K562 (cell line): Measurements from ENCODE around the gene ZFYVE28. TPM values are rescaled to one million over a fixed set of nuclear protein-coding genes. Genes with fewer than 3 reads are reported as not detected.
A peak's percentile ranks its signal among the peaks of the same experiment; 100 is the strongest.

Experiments used
- ATAC-seq: fragments of 200-7000 bp; cut with Tn5 transposase; 3 replicates; pipeline ENCODE4 v1.9.1; 2020; ENCODE audit warnings: moderate library complexity
- BruUV-seq: library from RNA; stranded (reverse); fragments of 400-500 nt; replicated peaks from 2 replicates; lab custom pipeline; 2021; lab: Mats Ljungman, UMichigan
- CTCF ChIA-PET: fragments of 300-600 bp; formaldehyde crosslinking; extraction: SDS; loops from one replicate; lab custom pipeline; 2021; ENCODE audit warnings: low intra/inter-chr PET ratio; lab: Yijun Ruan, JAX
- POLR2A ChIA-PET: fragments of 300-600, 350-650 bp; sonication (Branson Sonifier 250); formaldehyde crosslinking; extraction: SDS; loops from one replicate; lab custom pipeline; 2021; ENCODE audit warnings: antibody characterized with exemption, inconsistent platforms; lab: Yijun Ruan, JAX
- DNase-seq, 4 experiments: peaks; one replicate each; pipeline versions ENCODE4 v3.0.0 to v3.0.0-alpha.2; 2011 to 2018; ENCODE audit warnings: low spot score in 3 of 4, mixed read lengths in 3 of 4; ENCODE audit errors: extremely low read depth in 1 of 4
- FAIRE-seq: peaks from 2 replicates; lab custom pipeline; 2011; peaks lifted over from hg19 to GRCh38; lab: Jason Lieb, UNC
- H2AFZ ChIP-seq: 2 replicates; pipeline ENCODE4 v1.6.0; 2011; ENCODE audit warnings: low read depth, low read length, control low read depth, inconsistent platforms
- H3K27ac ChIP-seq: fragments of 200-600 bp; 3 replicates; pipeline ENCODE4 v1.8.0; 2011; ENCODE audit warnings: low read depth, mild to moderate bottlenecking, control low read depth, inconsistent platforms, low read length, moderate library complexity, mixed read lengths; ENCODE audit errors: extremely low read depth
- H3K27me3 ChIP-seq, 2 experiments: fragments of 300-600 bp in 1 of 2; 2 replicates in 1 of 2; 3 replicates in 1 of 2; pipeline versions ENCODE4 v1.6.0 to v1.8.0; 2011; ENCODE audit warnings: inconsistent platforms in 2 of 2, low read length in 2 of 2, mild to moderate bottlenecking in 1 of 2, mixed read lengths in 1 of 2, moderate library complexity in 1 of 2; ENCODE audit not compliant: control insufficient read depth in 2 of 2, insufficient read depth in 2 of 2
- H3K36me3 ChIP-seq: fragments of 300-600 bp; 3 replicates; pipeline ENCODE4 v1.8.0; 2011; ENCODE audit warnings: mild to moderate bottlenecking, low read length, inconsistent platforms; ENCODE audit not compliant: control insufficient read depth, insufficient read depth
- H3K4me1 ChIP-seq, 2 experiments: fragments of 200-600 bp in 1 of 2; replicated peaks in 1 of 2; 2 replicates in 1 of 2; 3 replicates in 1 of 2; pipeline versions ENCODE4 v1.5.1 to v1.8.0; 2011; ENCODE audit warnings: inconsistent platforms in 2 of 2, low read length in 2 of 2, mild to moderate bottlenecking in 1 of 2, mixed read lengths in 1 of 2, moderate library complexity in 1 of 2; ENCODE audit not compliant: control insufficient read depth in 2 of 2, insufficient read depth in 2 of 2
- H3K4me2 ChIP-seq: 2 replicates; pipeline ENCODE4 v1.6.1; 2011; ENCODE audit warnings: low read length, control low read depth, inconsistent platforms, mixed read lengths; ENCODE audit not compliant: insufficient read depth
- H3K4me3 ChIP-seq: fragments of 200-600 bp; sonication (generic), shearing (Covaris generic); 2 replicates; pipeline ENCODE4 v1.5.1; 2016; ENCODE audit warnings: control low read depth, inconsistent platforms
- H3K79me2 ChIP-seq: fragments of 200-600 bp; 3 replicates; pipeline ENCODE4 v1.8.0; 2011; ENCODE audit warnings: low read length, inconsistent platforms; ENCODE audit not compliant: control insufficient read depth, insufficient read depth
- H3K9ac ChIP-seq, 2 experiments: 2 replicates each; pipeline versions ENCODE4 v1.6.0 to v1.6.1; 2011; ENCODE audit warnings: low read depth in 2 of 2, low read length in 2 of 2, control low read depth in 1 of 2, inconsistent platforms in 1 of 2, mild to moderate bottlenecking in 1 of 2, mixed read lengths in 1 of 2; ENCODE audit not compliant: insufficient read depth in 1 of 2
- H3K9me1 ChIP-seq: one replicate; pipeline ENCODE4 v1.6.0; 2011; ENCODE audit warnings: inconsistent platforms, mild to moderate bottlenecking, low read length, moderate library complexity; ENCODE audit not compliant: control insufficient read depth, insufficient read depth
- H3K9me3 ChIP-seq: replicated peaks from 2 replicates; pipeline ENCODE4 v1.5.1; 2011; ENCODE audit warnings: low read depth, low read length, inconsistent platforms; ENCODE audit not compliant: control insufficient read depth, insufficient read depth
- H4K20me1 ChIP-seq: replicated peaks from 2 replicates; pipeline ENCODE4 v1.6.1; 2011; ENCODE audit warnings: low read length, inconsistent platforms, mixed read lengths; ENCODE audit not compliant: control insufficient read depth, insufficient read depth
- NFIX ChIP-seq: fragments of 250-450 bp; sonication (Bioruptor Pico); IDR thresholded peaks from 2 replicates; pipeline ENCODE4 v1.4.0; 2020; ENCODE audit warnings: low read depth, mild to moderate bottlenecking, moderate library complexity
- WGBS: fragments of 100-300 bp; shearing (Covaris generic); methylation state at CpG from one replicate; pipeline ENCODE4 v1.1.6; 2016; ENCODE audit warnings: low coverage, mixed read lengths; ENCODE audit not compliant: insufficient coverage; ENCODE audit errors: missing lambda C conversion rate; 5-methylcytosine and 5-hydroxymethylcytosine counted together
- in situ Hi-C: fragments of 300-500 bp; cut with MboI; formaldehyde crosslinking; loops from 4 replicates; pipeline ENCODE4 v1.15.0; 2018; ENCODE audit warnings: inconsistent platforms, mixed read lengths
- intact Hi-C: fragments of 100-400 bp; cut with micrococcal nuclease; formaldehyde crosslinking; loops from 2 replicates; pipeline ENCODE4 v1.14.2; 2022
- polyA plus RNA-seq, 8 experiments: library from polyadenylated mRNA; depleted of rRNA in 4 of 8; stranded (reverse) in 5 of 8; unstranded in 3 of 8; fragments of >200 nt; fragmentation: Nextera tagmentation in 2 of 8; fragmentation: Illumina TruSeq in 1 of 8; extraction: Ambion mirVana in 2 of 8; extraction: Trizol in 1 of 8; gene quantifications; 2 replicates each; pipeline versions ENCODE4 v1.2.1 to v1.2.3, GENCODE V29; 2011 to 2014; ENCODE audit warnings: inconsistent platforms in 1 of 8, missing spikeins in 1 of 8
- total RNA-seq, 7 experiments: library from RNA; depleted of rRNA in 6 of 7; stranded (reverse); fragments of >200 nt in 6 of 7; fragmentation: Illumina TruSeq in 2 of 7; extraction: Trizol in 2 of 7; gene quantifications; 2 replicates each; pipeline versions ENCODE4 v1.2.1 to v1.2.3, GENCODE V29; 2011 to 2021; ENCODE audit warnings: low replicate concordance in 1 of 7
- TF ChIP-seq, protein P1 (sequence below): fragments of 450-650 bp; IDR thresholded peaks from 2 replicates; pipeline ENCODE4 v1.6.1; 2018; ENCODE audit not compliant: partially characterized antibody

ZFYVE28 gene
- total and polyA plus RNA-seq, 9 of the 15 experiments (the other 6 are each of a cell fraction or from before 2014, with no cell fraction given), result 1.3 to 24.8 (median 8.9) TPM

DNA sequence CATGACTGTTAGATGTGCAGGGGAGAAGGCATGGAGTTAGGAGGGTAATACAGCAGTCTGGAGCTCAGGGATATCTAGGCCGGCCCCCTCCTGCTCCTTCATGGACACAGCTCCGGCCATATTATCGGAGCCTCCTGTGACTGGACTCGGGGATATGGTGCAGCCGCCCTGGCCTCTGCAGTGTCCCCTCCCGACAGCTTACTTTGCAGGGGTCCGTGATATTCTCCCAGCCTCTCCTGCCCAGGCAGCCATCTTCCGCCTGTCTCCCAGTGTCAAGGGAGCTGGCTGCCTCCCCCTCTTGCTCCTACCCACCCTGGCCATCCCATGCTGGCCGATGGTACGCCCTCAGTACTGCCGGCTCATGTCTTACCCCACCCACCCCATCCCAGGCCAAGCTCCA, 30.6 kb upstream of the ZFYVE28 start:
- Histone ChIP-seq H3K4me3 (no peak overlapping the region), H3K4me1 (peaks cover 0 to 33% of the 10 kb centered on the region in 2 experiments; a peak in 2 of 5 replicates), H3K27me3 (peaks cover 20 to 45% of the 10 kb centered on the region in 2 experiments; a peak in 4 of 5 replicates), H3K9ac (peak overlapping the region in 1 of 2 experiments; percentile 8; a peak in 1 of 4 replicates), H4K20me1 (peaks cover 8% of the 10 kb centered on the region; the same call in 1 of the 2 replicates), H3K36me3 (no peaks in the 10 kb centered on the region), H3K27ac (no peak overlapping the region), H3K79me2 (no peaks in the 10 kb centered on the region), H3K4me2 (no peak overlapping the region), H3K9me3 (no peaks in the 10 kb centered on the region), H3K9me1 (no peaks in the 10 kb centered on the region), H2AFZ (no peak overlapping the region)
- ChIA-PET POLR2A (interaction anchor here (0.7 to 1.9 kb wide), 5 partner anchors 17 to 877 kb away, joined by 3 to 4 read pairs (median 3); no protein-coding TSS in a partner anchor), CTCF (no interaction called here)
- TF ChIP-seq, protein P1, sequence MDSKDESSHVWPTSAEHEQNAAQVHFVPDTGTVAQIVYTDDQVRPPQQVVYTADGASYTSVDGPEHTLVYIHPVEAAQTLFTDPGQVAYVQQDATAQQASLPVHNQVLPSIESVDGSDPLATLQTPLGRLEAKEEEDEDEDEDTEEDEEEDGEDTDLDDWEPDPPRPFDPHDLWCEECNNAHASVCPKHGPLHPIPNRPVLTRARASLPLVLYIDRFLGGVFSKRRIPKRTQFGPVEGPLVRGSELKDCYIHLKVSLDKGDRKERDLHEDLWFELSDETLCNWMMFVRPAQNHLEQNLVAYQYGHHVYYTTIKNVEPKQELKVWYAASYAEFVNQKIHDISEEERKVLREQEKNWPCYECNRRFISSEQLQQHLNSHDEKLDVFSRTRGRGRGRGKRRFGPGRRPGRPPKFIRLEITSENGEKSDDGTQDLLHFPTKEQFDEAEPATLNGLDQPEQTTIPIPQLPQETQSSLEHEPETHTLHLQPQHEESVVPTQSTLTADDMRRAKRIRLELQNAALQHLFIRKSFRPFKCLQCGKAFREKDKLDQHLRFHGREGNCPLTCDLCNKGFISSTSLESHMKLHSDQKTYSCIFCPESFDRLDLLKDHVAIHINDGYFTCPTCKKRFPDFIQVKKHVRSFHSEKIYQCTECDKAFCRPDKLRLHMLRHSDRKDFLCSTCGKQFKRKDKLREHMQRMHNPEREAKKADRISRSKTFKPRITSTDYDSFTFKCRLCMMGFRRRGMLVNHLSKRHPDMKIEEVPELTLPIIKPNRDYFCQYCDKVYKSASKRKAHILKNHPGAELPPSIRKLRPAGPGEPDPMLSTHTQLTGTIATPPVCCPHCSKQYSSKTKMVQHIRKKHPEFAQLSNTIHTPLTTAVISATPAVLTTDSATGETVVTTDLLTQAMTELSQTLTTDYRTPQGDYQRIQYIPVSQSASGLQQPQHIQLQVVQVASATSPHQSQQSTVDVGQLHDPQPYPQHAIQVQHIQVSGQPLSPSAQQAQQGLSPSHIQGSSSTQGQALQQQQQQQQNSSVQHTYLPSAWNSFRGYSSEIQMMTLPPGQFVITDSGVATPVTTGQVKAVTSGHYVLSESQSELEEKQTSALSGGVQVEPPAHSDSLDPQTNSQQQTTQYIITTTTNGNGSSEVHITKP, result peak; percentile 93
- TF ChIP-seq NFIX (CRISPR knock-in tag), result no peak
- FAIRE-seq (no peak), ATAC-seq (peak; percentile 36; the same call in 2 of the 3 replicates), DNase-seq (no peak)
- WGBS, result 4% methylated on average over 10 of the region's 11 CpGs
- BruUV-seq, result no TSS peak
- in situ Hi-C loops (loop anchor here (10.0 kb wide), 1 partner anchor 224 kb away; no protein-coding TSS in a partner anchor), intact Hi-C loops (no loop called here)
